Loucy (cell line): ENCODE measurements around the gene TET2.

ENCODE experiments used
- CTCF ChIP-seq: fragments of 200-600 bp; sonication (generic); conservative IDR thresholded peaks from 2 replicates; pipeline ENCODE4 v1.5.1; 2014; ENCODE audit warnings: mild to moderate bottlenecking, antibody characterized with exemption, low read length
- EZH2phosphoT487 ChIP-seq: fragments of 200-600 bp; IDR thresholded peaks from 2 replicates; pipeline ENCODE4 v1.6.1; 2018; ENCODE audit warnings: antibody characterized with exemption, mild to moderate bottlenecking, moderate library complexity, borderline replicate concordance

- no peak for TF ChIP-seq CTCF
- TF ChIP-seq EZH2phosphoT487 = no peak
Observed at GRCh38 chr4:105276361-105277104, 129.9 kb downstream of the TET2 start.
